Stimulated activated memory B cell treated with anti-CD40 and anti-IgM and Interleukin-4, amounts not matched to agents 10 μg/mL and 1 μg/mL and 100 μg/mL, for 72 hours (primary cell): ENCODE results near the gene BAMBI.

Experiments
- ATAC-seq: fragments of 150-1000 bp; cut with Tn5 transposase; 2 replicates; pipeline ENCODE4 v1.10.0; 2021
- H3K27ac Mint-ChIP-seq: one replicate; pipeline ENCODE4 v1.8.0; 2022; ENCODE audit warnings: mild to moderate bottlenecking, mixed read lengths
- H3K27me3 Mint-ChIP-seq: one replicate; pipeline ENCODE4 v1.8.0; 2022; ENCODE audit warnings: mixed read lengths
- H3K36me3 Mint-ChIP-seq: one replicate; pipeline ENCODE4 v1.8.0; 2022; ENCODE audit warnings: mixed read lengths
- H3K4me1 Mint-ChIP-seq: one replicate; pipeline ENCODE4 v1.8.0; 2022; ENCODE audit warnings: mixed read lengths
- H3K4me3 Mint-ChIP-seq: one replicate; pipeline ENCODE4 v1.8.0; 2022; ENCODE audit warnings: mild to moderate bottlenecking, moderate library complexity, mixed read lengths
- H3K9me3 Mint-ChIP-seq: one replicate; pipeline ENCODE4 v1.8.0; 2022; ENCODE audit warnings: mixed read lengths

Gene BAMBI

GRCh38 chr10:28711041-28711440, 33.7 kb downstream of the BAMBI start:
- no peaks in the 10 kb centered on the region for H3K4me1 Mint-ChIP-seq
- peaks cover 7% of the 10 kb centered on the region for H3K27me3 Mint-ChIP-seq
- H3K36me3 Mint-ChIP-seq, result no peaks in the 10 kb centered on the region
- H3K27ac Mint-ChIP-seq, result no peak overlapping the region
- H3K9me3 Mint-ChIP-seq, result no peaks in the 10 kb centered on the region
- no peak for ATAC-seq
- no peak overlapping the region for H3K4me3 Mint-ChIP-seq

- no peak for ATAC-seq
Observed at GRCh38 chr10:28711776-28712175, 34.5 kb downstream of the BAMBI start.

GRCh38 chr10:28713626-28714352, 36.5 kb downstream of the BAMBI start:
- H3K27me3 Mint-ChIP-seq, result peaks cover 9% of the 10 kb centered on the region
- H3K4me3 Mint-ChIP-seq, result no peak overlapping the region
- H3K9me3 Mint-ChIP-seq, result peaks cover 3% of the 10 kb centered on the region
- no peak overlapping the region for H3K27ac Mint-ChIP-seq
- no peaks in the 10 kb centered on the region for H3K4me1 Mint-ChIP-seq
- ATAC-seq, result no peak
- no peaks in the 10 kb centered on the region for H3K36me3 Mint-ChIP-seq

More at GRCh38 chr10:28711776-28712175, 34.5 kb downstream of the BAMBI start:
- Mint-ChIP-seq H3K9me3 (no peaks in the 10 kb centered on the region), H3K27me3 (no peaks in the 10 kb centered on the region), H3K27ac (no peak overlapping the region), H3K36me3 (no peaks in the 10 kb centered on the region), H3K4me1 (no peaks in the 10 kb centered on the region), H3K4me3 (no peak overlapping the region)

GRCh38 chr10:28714401-28715053, 37.2 kb downstream of the BAMBI start:
- ATAC-seq, result no peak
- Mint-ChIP-seq H3K27me3 (peaks cover 16% of the 10 kb centered on the region), H3K27ac (no peak overlapping the region), H3K4me3 (no peak overlapping the region), H3K9me3 (peaks cover 3% of the 10 kb centered on the region), H3K36me3 (no peaks in the 10 kb centered on the region), H3K4me1 (no peaks in the 10 kb centered on the region)

GRCh38 chr10:28715246-28715645, 37.9 kb downstream of the BAMBI start:
- Mint-ChIP-seq H3K4me1 (no peaks in the 10 kb centered on the region), H3K9me3 (peaks cover 3% of the 10 kb centered on the region), H3K27ac (no peak overlapping the region), H3K27me3 (peaks cover 18% of the 10 kb centered on the region), H3K36me3 (no peaks in the 10 kb centered on the region), H3K4me3 (no peak overlapping the region)
- ATAC-seq, result no peak

- Mint-ChIP-seq H3K36me3 (no peaks in the 10 kb centered on the region), H3K27me3 (peaks cover 18% of the 10 kb centered on the region), H3K27ac (no peak overlapping the region), H3K9me3 (peaks cover 3% of the 10 kb centered on the region), H3K4me1 (no peaks in the 10 kb centered on the region), H3K4me3 (no peak overlapping the region)
- no peak for ATAC-seq
Observed at GRCh38 chr10:28715757-28716156, 38.4 kb downstream of the BAMBI start.

- Mint-ChIP-seq H3K4me3 (no peak overlapping the region), H3K27ac (no peak overlapping the region), H3K27me3 (peaks cover 27% of the 10 kb centered on the region), H3K4me1 (no peaks in the 10 kb centered on the region), H3K36me3 (no peaks in the 10 kb centered on the region), H3K9me3 (peaks cover 3% of the 10 kb centered on the region)
- ATAC-seq, result no peak
Observed at GRCh38 chr10:28716748-28717147, 39.4 kb downstream of the BAMBI start.

GRCh38 chr10:28717656-28718201, 40.4 kb downstream of the BAMBI start:
- Mint-ChIP-seq H3K4me3 (no peak overlapping the region), H3K4me1 (peaks cover 7% of the 10 kb centered on the region), H3K27ac (no peak overlapping the region), H3K27me3 (peaks cover 37% of the 10 kb centered on the region), H3K9me3 (peaks cover 3% of the 10 kb centered on the region), H3K36me3 (no peaks in the 10 kb centered on the region)
- no peak for ATAC-seq

GRCh38 chr10:28719789-28720436, 42.6 kb downstream of the BAMBI start:
- Mint-ChIP-seq H3K27me3 (peaks cover 38% of the 10 kb centered on the region), H3K9me3 (peaks cover 3% of the 10 kb centered on the region), H3K36me3 (no peaks in the 10 kb centered on the region), H3K27ac (no peak overlapping the region), H3K4me3 (no peak overlapping the region), H3K4me1 (peaks cover 7% of the 10 kb centered on the region)
- ATAC-seq, result no peak

GRCh38 chr10:28721318-28721951, 44.1 kb downstream of the BAMBI start:
- Mint-ChIP-seq H3K4me3 (no peak overlapping the region), H3K27me3 (peaks cover 38% of the 10 kb centered on the region), H3K4me1 (peaks cover 7% of the 10 kb centered on the region), H3K9me3 (peaks cover 3% of the 10 kb centered on the region), H3K27ac (no peak overlapping the region), H3K36me3 (no peaks in the 10 kb centered on the region)
- no peak for ATAC-seq

- no peaks in the 10 kb centered on the region for H3K36me3 Mint-ChIP-seq
- peak; percentile 49 for ATAC-seq
- no peak overlapping the region for H3K27ac Mint-ChIP-seq
- peaks cover 3% of the 10 kb centered on the region for H3K9me3 Mint-ChIP-seq
- H3K4me1 Mint-ChIP-seq, result peaks cover 7% of the 10 kb centered on the region
- H3K4me3 Mint-ChIP-seq, result peak overlapping the region; percentile 39
- H3K27me3 Mint-ChIP-seq, result peaks cover 38% of the 10 kb centered on the region
Observed at GRCh38 chr10:28722065-28722803, 44.9 kb downstream of the BAMBI start.

GRCh38 chr10:28728366-28728765, 51.0 kb downstream of the BAMBI start:
- no peak for ATAC-seq
- Mint-ChIP-seq H3K9me3 (peaks cover 6% of the 10 kb centered on the region), H3K36me3 (no peaks in the 10 kb centered on the region), H3K4me1 (peaks cover 7% of the 10 kb centered on the region), H3K27me3 (no peaks in the 10 kb centered on the region), H3K4me3 (no peak overlapping the region), H3K27ac (no peak overlapping the region)

GRCh38 chr10:28730031-28730778, 52.9 kb downstream of the BAMBI start:
- Mint-ChIP-seq H3K27me3 (no peaks in the 10 kb centered on the region), H3K4me1 (peaks cover 7% of the 10 kb centered on the region), H3K9me3 (peaks cover 9% of the 10 kb centered on the region), H3K27ac (no peak overlapping the region), H3K4me3 (no peak overlapping the region), H3K36me3 (no peaks in the 10 kb centered on the region)
- ATAC-seq, result no peak

- Mint-ChIP-seq H3K36me3 (no peaks in the 10 kb centered on the region), H3K4me1 (peaks cover 7% of the 10 kb centered on the region), H3K27me3 (no peaks in the 10 kb centered on the region), H3K27ac (no peak overlapping the region), H3K9me3 (peaks cover 9% of the 10 kb centered on the region), H3K4me3 (no peak overlapping the region)
- ATAC-seq, result no peak
Observed at GRCh38 chr10:28732091-28732490, 54.8 kb downstream of the BAMBI start.
